Measurements from ENCODE around the gene LBH.

The LBH gene

GRCh38 chr2:30217644-30218337, 13.5 kb upstream of the LBH start:
- DNase-seq = peak; percentile 70 to 77

- DNase-seq = no peak
Observed at GRCh38 chr2:30218338-30218713, 13.0 kb upstream of the LBH start.

GRCh38 chr2:30218814-30219213, 12.5 kb upstream of the LBH start:
- no peak for DNase-seq

GRCh38 chr2:30219886-30220875, 11.2 kb upstream of the LBH start:
- DNase-seq = no peak

- DNase-seq = no peak
Observed at GRCh38 chr2:30221531-30221930, 9.8 kb upstream of the LBH start.

GRCh38 chr2:30222031-30222430, 9.3 kb upstream of the LBH start:
- no peak for DNase-seq

GRCh38 chr2:30222636-30223360, 8.5 kb upstream of the LBH start:
- no peak for DNase-seq

- no peak for DNase-seq
Observed at GRCh38 chr2:30223413-30223874, 7.9 kb upstream of the LBH start.

GRCh38 chr2:30224151-30224550, 7.2 kb upstream of the LBH start:
- DNase-seq = no peak

GRCh38 chr2:30225131-30225762, 6.1 kb upstream of the LBH start:
- peak; percentile 46 to 53 for DNase-seq

GRCh38 chr2:30226144-30227032, 4.9 kb upstream of the LBH start:
- DNase-seq = no peak

- DNase-seq = no peak
Observed at GRCh38 chr2:30229596-30229995, 1.7 kb upstream of the LBH start.

- no peak for DNase-seq
Observed at GRCh38 chr2:30230497-30231211, 680 bp upstream of the LBH start.

GRCh38 chr2:30231996-30232800, 864 bp downstream of the LBH start:
- no peak for DNase-seq

GRCh38 chr2:30232801-30233130, 1.4 kb downstream of the LBH start:
- no peak for DNase-seq

- DNase-seq = no peak
Observed at GRCh38 chr2:30233271-30234009, 2.1 kb downstream of the LBH start.

GRCh38 chr2:30234180-30234971, 3.0 kb downstream of the LBH start:
- no peak for DNase-seq

GRCh38 chr2:30235008-30235655, 3.8 kb downstream of the LBH start:
- DNase-seq = no peak

Measured in NCI-H187 (cell line).